Activated naive CD4-positive, alpha-beta T cell treated with anti-CD3 and anti-CD28 coated beads, Interleukin-2, amount 10 ng/mL, durations not matched to agents 7 days and 5 days (primary cell): ENCODE results near the gene PTPRR.

Experiments used
- CTCF ChIA-PET: fragments of 350-600 bp; sonication (Branson Sonifier 250); formaldehyde crosslinking; loops from one replicate; lab custom pipeline; 2021; ENCODE audit warnings: antibody characterized with exemption; lab: Charles Lee
- DNase-seq: peaks from one replicate; pipeline ENCODE4 v3.0.0-alpha.2; 2020
- H3K27ac Mint-ChIP-seq: one replicate; pipeline ENCODE4 v1.8.0; 2021; ENCODE audit warnings: mild to moderate bottlenecking, moderate library complexity, mixed read lengths
- H3K27me3 Mint-ChIP-seq: one replicate; pipeline ENCODE4 v1.8.0; 2021; ENCODE audit warnings: mild to moderate bottlenecking, mixed read lengths
- H3K36me3 Mint-ChIP-seq: one replicate; pipeline ENCODE4 v1.8.0; 2021; ENCODE audit warnings: mixed read lengths
- H3K4me1 Mint-ChIP-seq: one replicate; pipeline ENCODE4 v1.8.0; 2021; ENCODE audit warnings: mixed read lengths
- H3K4me3 Mint-ChIP-seq: one replicate; pipeline ENCODE4 v1.8.0; 2021; ENCODE audit warnings: mild to moderate bottlenecking, moderate library complexity, mixed read lengths
- H3K9me3 Mint-ChIP-seq: one replicate; pipeline ENCODE4 v1.8.0; 2021; ENCODE audit warnings: mixed read lengths

PTPRR gene

GRCh38 chr12:70929029-70929428 is 8.5 kb upstream of the PTPRR start:
- no peaks in the 10 kb centered on the region for H3K36me3 Mint-ChIP-seq
- H3K27ac Mint-ChIP-seq = no peak overlapping the region
- H3K27me3 Mint-ChIP-seq = no peaks in the 10 kb centered on the region
- DNase-seq = no peak
- H3K4me1 Mint-ChIP-seq = no peaks in the 10 kb centered on the region
- CTCF ChIA-PET = no interaction called here
- H3K4me3 Mint-ChIP-seq = no peak overlapping the region
- no peaks in the 10 kb centered on the region for H3K9me3 Mint-ChIP-seq

- H3K27me3 Mint-ChIP-seq = no peaks in the 10 kb centered on the region
- H3K27ac Mint-ChIP-seq = no peak overlapping the region
- no peaks in the 10 kb centered on the region for H3K4me1 Mint-ChIP-seq
- no peaks in the 10 kb centered on the region for H3K9me3 Mint-ChIP-seq
- no peak overlapping the region for H3K4me3 Mint-ChIP-seq
- no peak for DNase-seq
- no peaks in the 10 kb centered on the region for H3K36me3 Mint-ChIP-seq
- CTCF ChIA-PET = no interaction called here
Observed at GRCh38 chr12:70928071-70928470, 7.5 kb upstream of the PTPRR start.

- H3K27me3 Mint-ChIP-seq = no peaks in the 10 kb centered on the region
- CTCF ChIA-PET = no interaction called here
Observed at GRCh38 chr12:70927356-70927755, 6.8 kb upstream of the PTPRR start.

GRCh38 chr12:70925539-70925938 is 5.0 kb upstream of the PTPRR start:
- no peak overlapping the region for H3K27ac Mint-ChIP-seq
- H3K4me1 Mint-ChIP-seq = no peaks in the 10 kb centered on the region
- H3K27me3 Mint-ChIP-seq = peaks cover 5% of the 10 kb centered on the region
- no peak for DNase-seq
- H3K9me3 Mint-ChIP-seq = no peaks in the 10 kb centered on the region
- CTCF ChIA-PET = no interaction called here
- H3K4me3 Mint-ChIP-seq = no peak overlapping the region
- no peaks in the 10 kb centered on the region for H3K36me3 Mint-ChIP-seq

More at GRCh38 chr12:70927356-70927755, 6.8 kb upstream of the PTPRR start:
- Mint-ChIP-seq H3K4me1 (no peaks in the 10 kb centered on the region), H3K27ac (no peak overlapping the region), H3K9me3 (no peaks in the 10 kb centered on the region), H3K36me3 (no peaks in the 10 kb centered on the region), H3K4me3 (no peak overlapping the region)
- DNase-seq = no peak

- DNase-seq = no peak
- CTCF ChIA-PET = no interaction called here
- H3K4me1 Mint-ChIP-seq = no peaks in the 10 kb centered on the region
- no peaks in the 10 kb centered on the region for H3K36me3 Mint-ChIP-seq
- H3K27ac Mint-ChIP-seq = no peak overlapping the region
- H3K27me3 Mint-ChIP-seq = peaks cover 12% of the 10 kb centered on the region
- no peak overlapping the region for H3K4me3 Mint-ChIP-seq
- no peaks in the 10 kb centered on the region for H3K9me3 Mint-ChIP-seq
Observed at GRCh38 chr12:70920891-70921290, 353 bp upstream of the PTPRR start.

- Mint-ChIP-seq H3K27ac (no peak overlapping the region), H3K36me3 (no peaks in the 10 kb centered on the region), H3K4me1 (no peaks in the 10 kb centered on the region), H3K4me3 (no peak overlapping the region), H3K9me3 (no peaks in the 10 kb centered on the region), H3K27me3 (peaks cover 12% of the 10 kb centered on the region)
- DNase-seq = no peak
- CTCF ChIA-PET = no interaction called here
Observed at GRCh38 chr12:70919597-70920035, 922 bp downstream of the PTPRR start.

- H3K27ac Mint-ChIP-seq = no peak overlapping the region
- no peaks in the 10 kb centered on the region for H3K9me3 Mint-ChIP-seq
- no peak overlapping the region for H3K4me3 Mint-ChIP-seq
- no peaks in the 10 kb centered on the region for H3K4me1 Mint-ChIP-seq
- DNase-seq = no peak
- H3K27me3 Mint-ChIP-seq = peaks cover 12% of the 10 kb centered on the region
- no peaks in the 10 kb centered on the region for H3K36me3 Mint-ChIP-seq
- CTCF ChIA-PET = no interaction called here
Observed at GRCh38 chr12:70919176-70919575, 1.4 kb downstream of the PTPRR start.

GRCh38 chr12:70918321-70918720 is 2.2 kb downstream of the PTPRR start:
- Mint-ChIP-seq H3K27ac (no peak overlapping the region), H3K4me3 (no peak overlapping the region), H3K36me3 (no peaks in the 10 kb centered on the region), H3K27me3 (peaks cover 12% of the 10 kb centered on the region), H3K4me1 (no peaks in the 10 kb centered on the region), H3K9me3 (no peaks in the 10 kb centered on the region)
- CTCF ChIA-PET = no interaction called here
- no peak for DNase-seq

- Mint-ChIP-seq H3K9me3 (no peaks in the 10 kb centered on the region), H3K36me3 (no peaks in the 10 kb centered on the region), H3K27ac (no peak overlapping the region), H3K4me1 (no peaks in the 10 kb centered on the region), H3K4me3 (no peak overlapping the region), H3K27me3 (no peaks in the 10 kb centered on the region)
- CTCF ChIA-PET = no interaction called here
- no peak for DNase-seq
Observed at GRCh38 chr12:70910666-70911065, 9.9 kb downstream of the PTPRR start.

GRCh38 chr12:70908978-70909377 is 11.6 kb downstream of the PTPRR start:
- H3K9me3 Mint-ChIP-seq = no peaks in the 10 kb centered on the region
- H3K4me1 Mint-ChIP-seq = no peaks in the 10 kb centered on the region
- CTCF ChIA-PET = no interaction called here
- no peak overlapping the region for H3K27ac Mint-ChIP-seq
- no peaks in the 10 kb centered on the region for H3K36me3 Mint-ChIP-seq
- H3K27me3 Mint-ChIP-seq = no peaks in the 10 kb centered on the region
- DNase-seq = no peak
- no peak overlapping the region for H3K4me3 Mint-ChIP-seq

- no peaks in the 10 kb centered on the region for H3K27me3 Mint-ChIP-seq
- H3K36me3 Mint-ChIP-seq = no peaks in the 10 kb centered on the region
Observed at GRCh38 chr12:70907412-70907811, 13.1 kb downstream of the PTPRR start.

GRCh38 chr12:70895956-70896355 is 24.6 kb downstream of the PTPRR start:
- no peak overlapping the region for H3K27ac Mint-ChIP-seq
- H3K36me3 Mint-ChIP-seq = no peaks in the 10 kb centered on the region
- H3K4me3 Mint-ChIP-seq = no peak overlapping the region
- no peak for DNase-seq
- H3K9me3 Mint-ChIP-seq = no peaks in the 10 kb centered on the region
- CTCF ChIA-PET = no interaction called here
- H3K27me3 Mint-ChIP-seq = no peaks in the 10 kb centered on the region
- H3K4me1 Mint-ChIP-seq = no peaks in the 10 kb centered on the region

More at GRCh38 chr12:70907412-70907811, 13.1 kb downstream of the PTPRR start:
- Mint-ChIP-seq H3K4me1 (no peaks in the 10 kb centered on the region), H3K27ac (no peak overlapping the region), H3K4me3 (no peak overlapping the region), H3K9me3 (no peaks in the 10 kb centered on the region)
- no peak for DNase-seq
- CTCF ChIA-PET = no interaction called here

- no peak for DNase-seq
- Mint-ChIP-seq H3K4me3 (no peak overlapping the region), H3K27me3 (no peaks in the 10 kb centered on the region), H3K4me1 (no peaks in the 10 kb centered on the region), H3K27ac (no peak overlapping the region), H3K36me3 (no peaks in the 10 kb centered on the region), H3K9me3 (no peaks in the 10 kb centered on the region)
- CTCF ChIA-PET = no interaction called here
Observed at GRCh38 chr12:70892593-70892992, 27.9 kb downstream of the PTPRR start.

GRCh38 chr12:70890895-70891832 is 29.4 kb downstream of the PTPRR start:
- no peaks in the 10 kb centered on the region for H3K27me3 Mint-ChIP-seq
- H3K4me3 Mint-ChIP-seq = no peak overlapping the region
- no peaks in the 10 kb centered on the region for H3K36me3 Mint-ChIP-seq
- H3K4me1 Mint-ChIP-seq = no peaks in the 10 kb centered on the region
- no peaks in the 10 kb centered on the region for H3K9me3 Mint-ChIP-seq
- no peak overlapping the region for H3K27ac Mint-ChIP-seq
- CTCF ChIA-PET = no interaction called here
- no peak for DNase-seq

GRCh38 chr12:70885956-70886355 is 34.6 kb downstream of the PTPRR start:
- Mint-ChIP-seq H3K9me3 (no peaks in the 10 kb centered on the region), H3K36me3 (no peaks in the 10 kb centered on the region), H3K27ac (no peak overlapping the region), H3K27me3 (no peaks in the 10 kb centered on the region), H3K4me1 (no peaks in the 10 kb centered on the region), H3K4me3 (no peak overlapping the region)
- CTCF ChIA-PET = no interaction called here
- no peak for DNase-seq
